DND-41 (cell line): ENCODE data around the gene PANX2.
A peak's percentile ranks its signal among the peaks of the same experiment; 100 is the strongest.

Source experiments
- ATAC-seq: fragments of 200-7000 bp; cut with Tn5 transposase; 3 replicates; pipeline ENCODE4 v1.9.1; 2021; ENCODE audit warnings: low read depth; ENCODE audit not compliant: insufficient read depth
- DNase-seq: peaks from one replicate; pipeline ENCODE4 v3.0.0-alpha.2; 2020
- H2AFZ ChIP-seq: 2 replicates; pipeline ENCODE4 v1.6.0; 2012; ENCODE audit warnings: low read depth, low read length
- H3K27ac ChIP-seq: 2 replicates; pipeline ENCODE4 v1.5.1; 2012; ENCODE audit warnings: low read length, inconsistent platforms
- H3K27me3 ChIP-seq: fragments of 200-600 bp; sonication (generic); 2 replicates; pipeline ENCODE4 v1.6.0; 2012; ENCODE audit warnings: low read length, mild to moderate bottlenecking, inconsistent platforms; ENCODE audit not compliant: insufficient read depth, poor library complexity
- H3K36me3 ChIP-seq: 2 replicates; pipeline ENCODE4 v1.5.1; 2012; ENCODE audit warnings: low read length, inconsistent platforms; ENCODE audit not compliant: insufficient read depth
- H3K4me1 ChIP-seq: 2 replicates; pipeline ENCODE4 v1.5.1; 2012; ENCODE audit warnings: mild to moderate bottlenecking, low read length; ENCODE audit not compliant: insufficient read depth
- H3K4me2 ChIP-seq: 2 replicates; pipeline ENCODE4 v1.6.0; 2012; ENCODE audit warnings: mild to moderate bottlenecking, moderate library complexity, low read length, inconsistent platforms; ENCODE audit not compliant: insufficient read depth
- H3K4me3 ChIP-seq, 2 experiments: fragments of 200-600 bp in 1 of 2; shearing (Covaris generic) in 1 of 2; 2 replicates each; pipeline ENCODE4 v1.5.1; 2012 to 2016; ENCODE audit warnings: inconsistent platforms in 2 of 2, low read length in 2 of 2, mild to moderate bottlenecking in 2 of 2, low read depth in 1 of 2, moderate library complexity in 1 of 2
- H3K79me2 ChIP-seq: 2 replicates; pipeline ENCODE4 v1.6.0; 2012; ENCODE audit warnings: low read length, inconsistent platforms; ENCODE audit not compliant: insufficient read depth
- H3K9ac ChIP-seq: 2 replicates; pipeline ENCODE4 v1.6.0; 2012; ENCODE audit warnings: low read depth, mild to moderate bottlenecking, inconsistent platforms, low read length, moderate library complexity
- H3K9me3 ChIP-seq: 2 replicates; pipeline ENCODE4 v1.5.1; 2012; ENCODE audit warnings: low read length, moderate library complexity, mild to moderate bottlenecking, inconsistent platforms; ENCODE audit not compliant: insufficient read depth, severe bottlenecking
- H4K20me1 ChIP-seq: 2 replicates; pipeline ENCODE4 v1.6.0; 2012; ENCODE audit warnings: low read length; ENCODE audit not compliant: insufficient read depth
- CTCF ChIP-seq: IDR thresholded peaks from 2 replicates; pipeline ENCODE4 v1.5.1; 2012; ENCODE audit warnings: borderline replicate concordance, low read length, moderate library complexity, mild to moderate bottlenecking; ENCODE audit not compliant: poor library complexity, severe bottlenecking; ENCODE audit errors: extremely low read depth
- EZH2 ChIP-seq: IDR thresholded peaks from 3 replicates; pipeline ENCODE4 v1.6.1; 2012; ENCODE audit warnings: borderline replicate concordance, low read depth, mild to moderate bottlenecking, moderate library complexity, low read length, inconsistent platforms; ENCODE audit not compliant: severe bottlenecking

The PANX2 gene

GRCh38 chr22:50184902-50185374, 14.4 kb downstream of the PANX2 start:
- peak overlapping the region in 1 of 2 experiments; percentile 69; a peak in 2 of 4 replicates for H3K4me3 ChIP-seq
- peak overlapping the region; percentile 61 for H3K9ac ChIP-seq
- TF ChIP-seq CTCF (no peak), EZH2 (no peak)
- peaks cover 15% of the 10 kb centered on the region for H3K36me3 ChIP-seq
- peaks cover 38% of the 10 kb centered on the region for H3K4me1 ChIP-seq
- DNase-seq: no peak
- H2AFZ ChIP-seq: peak overlapping the region; percentile 98
- H4K20me1 ChIP-seq: peaks cover 29% of the 10 kb centered on the region
- H3K27me3 ChIP-seq: no peaks in the 10 kb centered on the region
- H3K4me2 ChIP-seq: peak overlapping the region; percentile 84
- no peaks in the 10 kb centered on the region for H3K9me3 ChIP-seq
- H3K27ac ChIP-seq: peak overlapping the region; percentile 92
- ATAC-seq: no peak
- peaks cover 43% of the 10 kb centered on the region for H3K79me2 ChIP-seq

- Histone ChIP-seq H3K27ac (peak within 1 kb of the TSS; percentile 92), H3K4me2 (peak within 1 kb of the TSS; percentile 90), H3K79me2 (peaks cover 49% of the 10 kb centered on the region), H3K4me1 (peaks cover 44% of the 10 kb centered on the region), H3K9ac (peak within 1 kb of the TSS; percentile 80), H3K4me3 (peak within 1 kb of the TSS; percentile 69 to 89; a peak in 3 of 4 replicates), H3K36me3 (peaks cover 18% of the 10 kb centered on the region), H4K20me1 (peaks cover 35% of the 10 kb centered on the region), H2AFZ (peak within 1 kb of the TSS; percentile 98), H3K27me3 (no peaks in the 10 kb centered on the region), H3K9me3 (no peaks in the 10 kb centered on the region)
- peak; percentile 87 for ATAC-seq
- peak; percentile 90 for DNase-seq
- TF ChIP-seq CTCF (no peak), EZH2 (no peak)
These were observed 15.0 kb downstream of the PANX2 start, which contains the start of gene TRABD for GRCh38 chr22:50185375-50186087. Gene TRABD, plus strand, starts transcription at chr22:50185913. Its CDS starts 7,148 bp downstream, at chr22:50193061.

GRCh38 chr22:50186181-50186714, 15.7 kb downstream of the PANX2 start:
- Histone ChIP-seq H3K9me3 (no peaks in the 10 kb centered on the region), H3K9ac (peak overlapping the region; percentile 80), H3K4me1 (peaks cover 51% of the 10 kb centered on the region), H3K36me3 (peaks cover 18% of the 10 kb centered on the region), H2AFZ (no peak overlapping the region), H3K27me3 (no peaks in the 10 kb centered on the region), H4K20me1 (peaks cover 42% of the 10 kb centered on the region), H3K4me2 (peak overlapping the region; percentile 90), H3K4me3 (peak overlapping the region; percentile 69 to 89; a peak in 3 of 4 replicates), H3K79me2 (peaks cover 49% of the 10 kb centered on the region), H3K27ac (peak overlapping the region; percentile 78)
- ATAC-seq (0 out of 3 replicates have a peak, but pooled peaks have one; percentile 6), DNase-seq (peak; percentile 29)
- no peak for TF ChIP-seq CTCF
- TF ChIP-seq EZH2: no peak
